Endothelial cell of umbilical vein (primary cell): Measurements from ENCODE around the gene SIAH2. TPM values are rescaled to one million over a fixed set of nuclear protein-coding genes. Genes with fewer than 3 reads are reported as not detected.

Source experiments
- BruUV-seq: library from RNA; stranded (reverse); fragments of 400-500 nt; replicated peaks from 2 replicates; lab custom pipeline; 2021; lab: Mats Ljungman, UMichigan
- CTCF ChIA-PET: fragments of 300-600, 350-600 bp; sonication (Branson Sonifier 250); formaldehyde crosslinking; loops from one replicate; lab custom pipeline; 2021; ENCODE audit warnings: antibody characterized with exemption, inconsistent platforms; lab: Charles Lee
- POLR2A ChIA-PET: fragments of 300-600, 350-600 bp; sonication (Branson Sonifier 250); formaldehyde crosslinking; loops from one replicate; lab custom pipeline; 2021; ENCODE audit warnings: antibody characterized with exemption, inconsistent platforms; lab: Charles Lee
- DNase-seq: peaks from one replicate; pipeline ENCODE4 v3.0.0-alpha.2; 2011; ENCODE audit warnings: low read depth, low spot score
- FAIRE-seq: peaks from 2 replicates; lab custom pipeline; 2011; peaks lifted over from hg19 to GRCh38; lab: Jason Lieb, UNC
- H2AFZ ChIP-seq: 2 replicates; pipeline ENCODE4 v1.6.0; 2012; ENCODE audit warnings: low read depth, low read length, control low read depth, inconsistent platforms
- H3K27ac ChIP-seq: 2 replicates; pipeline ENCODE4 v1.5.1; 2011; ENCODE audit warnings: low read depth, mild to moderate bottlenecking, control low read depth, low read length, moderate library complexity; ENCODE audit not compliant: insufficient read depth
- H3K27me3 ChIP-seq, 2 experiments: 2 replicates each; pipeline versions ENCODE4 v1.6.0 to v1.6.1; 2011; ENCODE audit warnings: low read length in 2 of 2, mixed read lengths in 1 of 2; ENCODE audit not compliant: control insufficient read depth in 2 of 2, insufficient read depth in 2 of 2
- H3K36me3 ChIP-seq, 2 experiments: 2 replicates in 1 of 2; 3 replicates in 1 of 2; pipeline ENCODE4 v1.5.1; 2011; ENCODE audit warnings: low read length in 2 of 2, mild to moderate bottlenecking in 1 of 2, moderate library complexity in 1 of 2; ENCODE audit not compliant: control insufficient read depth in 2 of 2, insufficient read depth in 2 of 2; ENCODE audit errors: extremely low read depth in 1 of 2
- H3K4me1 ChIP-seq: 3 replicates; pipeline ENCODE4 v1.5.1; 2011; ENCODE audit warnings: mild to moderate bottlenecking, low read length; ENCODE audit not compliant: control insufficient read depth, insufficient read depth; ENCODE audit errors: extremely low read depth
- H3K4me2 ChIP-seq: 2 replicates; pipeline ENCODE4 v1.6.1; 2011; ENCODE audit warnings: low read length, control low read depth, mixed read lengths; ENCODE audit not compliant: insufficient read depth
- H3K4me3 ChIP-seq, 3 experiments: fragments of 200-600 bp in 1 of 3; sonication (generic), shearing (Covaris generic) in 1 of 3; replicated peaks in 1 of 3; 2 replicates each; pipeline ENCODE4 v1.5.1; 2011 to 2016; ENCODE audit warnings: control low read depth in 3 of 3, low read length in 3 of 3, mild to moderate bottlenecking in 2 of 3, inconsistent platforms in 1 of 3, low read depth in 1 of 3, moderate library complexity in 1 of 3; ENCODE audit not compliant: insufficient read depth in 1 of 3
- H3K79me2 ChIP-seq: 2 replicates; pipeline ENCODE4 v1.6.0; 2012; ENCODE audit warnings: low read length, inconsistent platforms; ENCODE audit not compliant: control insufficient read depth, insufficient read depth
- H3K9ac ChIP-seq: replicated peaks from 2 replicates; pipeline ENCODE3; 2011; ENCODE audit warnings: low read length, control low read depth; ENCODE audit not compliant: insufficient read depth; ENCODE audit errors: extremely low read depth
- H3K9me1 ChIP-seq: replicated peaks from 3 replicates; pipeline ENCODE4 v1.6.0; 2011; ENCODE audit warnings: mild to moderate bottlenecking, low read length; ENCODE audit not compliant: control insufficient read depth, insufficient read depth; ENCODE audit errors: extremely low read depth
- H3K9me3 ChIP-seq: replicated peaks from 2 replicates; pipeline ENCODE4 v1.5.1; 2012; ENCODE audit warnings: low read length, inconsistent platforms; ENCODE audit not compliant: control insufficient read depth, insufficient read depth
- H4K20me1 ChIP-seq: replicated peaks from 2 replicates; pipeline ENCODE3; 2011; ENCODE audit warnings: mild to moderate bottlenecking, low read length; ENCODE audit not compliant: control insufficient read depth, insufficient read depth; ENCODE audit errors: extremely low read depth
- CTCF ChIP-seq, 2 donors: IDR thresholded peaks; 1 replicate in 1 of 2; 2 replicates in 1 of 2; pipeline ENCODE4 v1.5.1; 2011; ENCODE audit warnings: low read length in 2 of 2, mild to moderate bottlenecking in 2 of 2, moderate library complexity in 2 of 2, control low read depth in 1 of 2, inconsistent platforms in 1 of 2, low read depth in 1 of 2; ENCODE audit not compliant: insufficient read depth in 1 of 2; ENCODE audit errors: extremely low read depth in 1 of 2
- EZH2 ChIP-seq: IDR thresholded peaks from 2 replicates; pipeline ENCODE4 v1.6.1; 2012; ENCODE audit warnings: borderline replicate concordance, low read depth, mild to moderate bottlenecking, moderate library complexity, low read length, inconsistent platforms; ENCODE audit not compliant: severe bottlenecking
- FOS ChIP-seq: IDR thresholded peaks from 2 replicates; pipeline ENCODE4 v1.6.1; 2011; ENCODE audit warnings: mild to moderate bottlenecking, low read length, moderate library complexity, borderline replicate concordance; ENCODE audit not compliant: insufficient read depth
- GATA2 ChIP-seq: IDR thresholded peaks from 2 replicates; pipeline ENCODE4 v1.7.0; 2011; ENCODE audit warnings: low read depth, mild to moderate bottlenecking, moderate library complexity, mixed read lengths, low read length; ENCODE audit not compliant: insufficient read length, insufficient read depth
- JUN ChIP-seq: IDR thresholded peaks from 2 replicates; pipeline ENCODE4 v1.6.1; 2011; ENCODE audit warnings: borderline replicate concordance, low read depth; ENCODE audit not compliant: insufficient read length, insufficient read depth
- MAX ChIP-seq: IDR thresholded peaks from 2 replicates; pipeline ENCODE4 v1.6.1; 2011; ENCODE audit not compliant: insufficient read depth, insufficient read length
- MYC ChIP-seq: IDR thresholded peaks from one replicate; pipeline ENCODE4 v1.6.1; 2011; ENCODE audit warnings: mild to moderate bottlenecking, low read depth, low read length
- POLR2A ChIP-seq: IDR thresholded peaks from 2 replicates; pipeline ENCODE4 v1.6.1; 2012; ENCODE audit warnings: low read depth, mild to moderate bottlenecking, control low read depth, low read length
- POLR2AphosphoS5 ChIP-seq: IDR thresholded peaks from 2 replicates; pipeline ENCODE4 v1.6.1; 2012; ENCODE audit warnings: low read depth, mild to moderate bottlenecking, control low read depth, low read length, moderate library complexity; ENCODE audit not compliant: insufficient read depth
- dilution Hi-C: fragments of 300-500 bp; cut with MboI; formaldehyde crosslinking; loops from one replicate; pipeline ENCODE4 v1.15.0; 2019; ENCODE audit warnings: low sequenced_read_pairs; ENCODE audit not compliant: extremely low pct_ligation_motif_present
- intact Hi-C: fragments of 100-400 bp; cut with micrococcal nuclease; formaldehyde crosslinking; loops from one replicate; pipeline ENCODE4 v1.10.0; 2022
- polyA plus RNA-seq, 4 experiments: library from polyadenylated mRNA; depleted of rRNA in 3 of 4; stranded (reverse) in 3 of 4; unstranded in 1 of 4; fragments of >200 nt; gene quantifications; 2 replicates each; pipeline versions ENCODE4 v1.2.1 to v1.2.3, GENCODE V29; 2011 to 2012; ENCODE audit warnings: missing spikeins in 1 of 4
- total RNA-seq: library from RNA; stranded (reverse); gene quantifications from 2 replicates; pipeline ENCODE4 v1.2.3, GENCODE V29; 2021

The SIAH2 gene
- total and polyA plus RNA-seq, 2 donors (not counting 3 experiments of a cell fraction or from before 2014, with no cell fraction given) = 16.7 to 25.1 TPM

DNA sequence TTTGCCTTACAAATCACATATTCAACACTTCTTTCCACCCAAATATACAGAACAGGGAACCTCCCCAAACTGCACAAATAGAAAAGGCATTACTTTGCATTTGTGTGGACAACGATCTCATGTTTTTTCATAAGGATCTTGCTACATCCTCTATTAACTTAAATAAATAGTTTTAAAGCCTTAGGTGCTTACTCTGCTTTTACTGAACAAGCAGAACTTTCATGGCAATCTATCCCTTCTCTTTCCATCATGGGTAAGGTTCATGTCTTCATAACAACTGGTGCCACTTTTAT, 18.1 kb downstream of the SIAH2 start:
- Histone ChIP-seq H3K9me1 (no peaks in the 10 kb centered on the region), H3K36me3 (peaks cover 0 to 7% of the 10 kb centered on the region in 2 experiments), H3K9me3 (no peaks in the 10 kb centered on the region), H3K4me1 (no peaks in the 10 kb centered on the region), H3K27ac (no peak overlapping the region), H3K4me2 (no peak overlapping the region), H3K27me3 (no peaks in the 10 kb centered on the region), H4K20me1 (no peaks in the 10 kb centered on the region), H3K4me3 (no peak overlapping the region), H2AFZ (no peak overlapping the region), H3K9ac (no peak overlapping the region), H3K79me2 (peaks cover 65% of the 10 kb centered on the region)
- TF ChIP-seq EZH2 (no peak), MYC (no peak), MAX (no peak), POLR2A (no peak), FOS (no peak), POLR2AphosphoS5 (no peak), JUN (no peak), GATA2 (no peak), CTCF (IDR thresholded peaks at IDR 0.05; ENCODE audit: extremely low read depth in 1 of 2, insufficient read depth in 1 of 2, low read depth in 1 of 2, low read length in 2 of 2) (no peak)
- POLR2A ChIA-PET = no interaction called here
- intact Hi-C loops (no loop called here), dilution Hi-C loops (no loop called here)
- DNase-seq (no peak), FAIRE-seq (no peak)
- CTCF ChIA-PET = no interaction called here
- BruUV-seq = no TSS peak
